NCI-H128 (cell line): Measurements from ENCODE around the gene SVOPL.

Source experiments
- DNase-seq: peaks from one replicate; lab custom pipeline; 2025; ENCODE audit not compliant: unreplicated experiment; lab: John Stamatoyannopoulos, UW

The SVOPL gene

GRCh38 chr7:138610671-138611170 is 90.4 kb downstream of the SVOPL start:
- no peak for DNase-seq

GRCh38 chr7:138608275-138608674 is 92.9 kb downstream of the SVOPL start:
- DNase-seq = no peak

GRCh38 chr7:138607216-138608126 is 93.7 kb downstream of the SVOPL start:
- DNase-seq = no peak

GRCh38 chr7:138606236-138606635 is 94.9 kb downstream of the SVOPL start:
- no peak for DNase-seq

- no peak for DNase-seq
Measured at GRCh38 chr7:138603549-138604318, 97.4 kb downstream of the SVOPL start.

- no peak for DNase-seq
Measured at GRCh38 chr7:138602451-138602850, 98.7 kb downstream of the SVOPL start.

GRCh38 chr7:138595454-138595853 is 105.7 kb downstream of the SVOPL start:
- no peak for DNase-seq

- no peak for DNase-seq
Measured at GRCh38 chr7:138590154-138590553, 111.0 kb downstream of the SVOPL start.

GRCh38 chr7:138588986-138589385 is 112.2 kb downstream of the SVOPL start:
- no peak for DNase-seq

- no peak for DNase-seq
Measured at GRCh38 chr7:138587485-138587884, 113.7 kb downstream of the SVOPL start.

GRCh38 chr7:138585283-138585993 is 115.7 kb downstream of the SVOPL start:
- DNase-seq = no peak

- DNase-seq = no peak
Measured at GRCh38 chr7:138584696-138585095, 116.5 kb downstream of the SVOPL start.

- DNase-seq = no peak
Measured at GRCh38 chr7:138584283-138584682, 116.9 kb downstream of the SVOPL start.

GRCh38 chr7:138581065-138581464 is 120.1 kb downstream of the SVOPL start:
- no peak for DNase-seq

GRCh38 chr7:138579671-138580070 is 121.5 kb downstream of the SVOPL start:
- no peak for DNase-seq

- no peak for DNase-seq
Measured at GRCh38 chr7:138579136-138579535, 122.0 kb downstream of the SVOPL start.

- DNase-seq = no peak
Measured at GRCh38 chr7:138575897-138576428, 125.2 kb downstream of the SVOPL start.

- no peak for DNase-seq
Measured at GRCh38 chr7:138573741-138574140, 127.4 kb downstream of the SVOPL start.

- DNase-seq = no peak
Measured at GRCh38 chr7:138570715-138571114, 130.4 kb downstream of the SVOPL start.

GRCh38 chr7:138569418-138569817 is 131.7 kb downstream of the SVOPL start:
- DNase-seq = no peak

- DNase-seq = no peak
Measured at GRCh38 chr7:138568655-138569054, 132.5 kb downstream of the SVOPL start.
